Erythroblast (primary cell): ENCODE measurements around the gene SHKBP1.
"Not testable (repeated sequence)": the region's sequence is repeated elsewhere in the genome, so short reads cannot be mapped to it uniquely, and the experiment has no call there.

Source experiments
- DNase-seq, 2 experiments: peaks; one replicate each; lab custom pipeline; 2025; lab: John Stamatoyannopoulos, UW
- GATA1 ChIP-seq: IDR thresholded peaks from 2 replicates; pipeline ENCODE4 v1.6.1; 2011; ENCODE audit warnings: low read depth, mild to moderate bottlenecking, control low read depth, low read length, moderate library complexity
- POLR2A ChIP-seq: IDR thresholded peaks from 2 replicates; pipeline ENCODE4 v1.6.1; 2011; ENCODE audit warnings: mild to moderate bottlenecking, low read length

The SHKBP1 gene

DNA sequence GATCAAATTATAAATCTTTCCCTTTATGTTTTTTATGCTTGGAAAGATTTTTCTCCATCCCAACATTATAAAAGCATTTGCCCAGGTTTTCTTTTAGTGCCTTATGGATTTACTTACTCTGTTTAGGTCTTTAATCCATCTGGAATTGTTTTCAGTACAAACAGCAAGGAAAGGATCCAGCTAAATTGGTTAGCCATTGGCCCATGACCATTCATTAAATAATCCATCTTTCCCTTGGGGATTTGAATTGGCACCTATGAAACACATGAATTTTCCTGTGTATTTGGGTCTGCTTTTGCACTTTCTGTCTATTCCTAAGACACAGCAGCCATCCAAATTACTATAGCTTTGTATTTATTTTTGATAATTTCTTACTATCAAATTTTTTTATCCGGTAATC is 28.8 kb upstream of the SHKBP1 start:
- TF ChIP-seq POLR2A (no peak), GATA1 (no peak)
- DNase-seq: no peak

DNA sequence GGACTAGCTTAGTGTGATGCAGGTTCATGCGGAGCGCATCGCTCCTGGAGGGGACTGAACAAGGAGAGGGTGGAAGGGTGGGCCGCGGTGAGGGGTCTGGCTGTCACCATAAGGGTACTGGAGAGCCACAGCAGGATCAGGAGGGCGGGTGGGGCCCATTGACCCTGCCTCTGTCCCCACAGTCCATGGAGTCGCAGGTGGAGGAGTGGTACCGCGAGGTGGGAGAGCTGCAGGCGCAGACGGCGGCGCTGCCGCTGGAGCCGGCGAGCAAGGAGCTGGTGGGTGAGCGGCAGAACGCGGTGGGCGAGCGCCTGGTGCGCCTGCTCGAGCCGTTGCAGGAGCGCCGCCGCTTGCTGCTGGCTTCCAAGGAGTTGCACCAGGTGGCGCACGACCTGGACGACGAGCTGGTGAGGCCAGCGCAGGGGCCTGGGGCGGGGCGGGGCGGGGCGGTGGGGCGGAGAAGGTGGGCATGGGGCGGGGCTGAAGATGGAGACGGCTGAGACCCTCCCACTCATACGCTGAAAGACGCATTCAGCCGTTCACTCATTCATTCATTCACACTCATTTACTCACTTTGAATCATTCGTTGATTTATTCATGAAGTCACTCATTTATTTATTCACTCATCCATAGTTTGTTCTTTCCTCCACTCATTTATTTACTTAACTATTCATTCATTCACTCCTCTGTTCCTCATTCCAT is 27.5 kb upstream of the SHKBP1 start:
- TF ChIP-seq POLR2A: no peak
- no peak for TF ChIP-seq GATA1
- DNase-seq: peak; percentile 63 to 66

DNA sequence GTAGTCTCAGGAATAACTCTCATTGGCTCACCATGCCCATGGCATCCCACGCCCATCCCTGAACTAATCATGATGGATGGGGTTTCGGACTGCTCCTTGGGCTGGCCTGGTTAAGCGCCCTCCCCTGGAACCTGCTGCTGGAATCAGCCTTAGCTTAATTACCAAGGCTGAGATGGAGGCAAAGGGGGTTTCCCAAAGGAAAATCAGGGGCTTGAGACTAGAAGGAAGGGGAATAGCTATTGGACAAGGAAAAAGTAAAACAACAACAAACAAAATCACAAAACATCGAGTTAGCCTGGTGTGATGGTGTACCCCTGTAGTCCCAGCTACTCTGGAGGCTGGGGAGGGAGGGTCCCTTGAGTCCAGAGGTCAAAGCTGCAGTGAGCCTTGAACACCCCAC is 25.7 kb upstream of the SHKBP1 start:
- DNase-seq: no peak
- TF ChIP-seq GATA1: no peak
- no peak for TF ChIP-seq POLR2A

DNA sequence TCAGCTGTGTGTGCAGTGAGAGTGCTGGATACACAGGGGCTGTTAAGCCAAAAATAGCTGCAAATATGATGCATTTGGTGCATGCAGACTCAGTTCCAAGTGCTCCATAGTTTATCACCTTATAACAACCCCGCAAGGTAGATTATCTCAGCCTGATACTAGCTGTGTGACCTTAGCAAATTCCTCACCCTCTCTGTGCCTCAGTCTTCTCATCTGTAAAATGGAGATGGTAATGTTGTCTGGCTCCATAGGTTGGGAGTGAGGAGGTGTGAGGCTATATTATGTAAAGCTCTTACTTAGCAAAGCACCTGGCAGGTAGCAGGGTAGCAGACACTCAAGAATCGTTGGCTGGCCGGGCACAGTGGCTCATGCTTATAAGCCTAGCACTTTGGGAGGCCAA is 23.8 kb upstream of the SHKBP1 start:
- DNase-seq: no peak
- no peak for TF ChIP-seq POLR2A
- no peak for TF ChIP-seq GATA1

DNA sequence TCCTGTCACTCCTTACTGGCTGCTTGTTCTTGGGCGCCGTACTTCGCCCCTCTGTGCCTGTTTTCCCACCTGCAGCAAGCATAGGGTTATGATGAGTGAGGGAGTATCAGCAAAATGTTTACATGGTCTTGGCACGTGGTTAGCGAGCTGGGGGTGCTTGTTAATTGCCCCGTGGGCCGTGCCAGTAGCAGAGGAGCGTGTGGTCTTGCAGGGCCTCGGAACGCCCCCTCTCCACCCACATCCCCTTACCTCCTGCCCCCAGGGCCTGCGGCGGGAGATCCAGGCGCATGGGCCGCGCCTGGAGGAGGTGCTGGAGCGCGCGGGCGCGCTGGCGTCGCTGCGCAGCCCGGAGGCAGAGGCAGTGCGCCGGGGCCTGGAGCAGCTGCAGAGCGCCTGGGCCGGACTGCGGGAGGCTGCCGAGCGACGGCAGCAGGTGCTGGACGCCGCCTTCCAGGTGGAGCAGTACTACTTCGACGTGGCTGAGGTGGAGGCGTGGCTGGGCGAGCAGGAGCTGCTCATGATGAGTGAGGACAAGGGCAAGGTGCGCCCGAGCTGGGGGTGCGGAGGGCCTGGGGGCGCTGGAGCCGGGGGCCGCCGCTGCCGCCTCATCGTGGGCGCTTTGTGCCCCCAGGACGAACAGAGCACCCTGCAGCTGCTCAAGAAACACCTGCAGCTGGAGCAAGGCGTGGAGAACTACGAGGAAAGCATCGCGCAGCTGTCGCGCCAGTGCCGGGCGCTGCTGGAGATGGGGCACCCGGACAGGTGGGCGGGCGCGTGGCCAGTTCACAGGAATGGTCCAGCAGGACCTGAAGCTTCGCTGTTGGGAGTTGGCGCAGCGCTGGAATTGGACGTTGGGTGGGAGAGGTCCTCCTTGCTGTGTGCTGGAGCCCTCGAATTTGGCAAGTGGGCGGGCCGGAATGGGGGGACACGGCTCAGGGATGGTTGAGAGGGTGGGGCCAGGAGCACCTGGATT is 22.5 kb upstream of the SHKBP1 start:
- no peak for DNase-seq
- TF ChIP-seq GATA1 (no peak), POLR2A (no peak)

GRCh38 chr19:40555978-40556689 is 20.5 kb upstream of the SHKBP1 start:
- TF ChIP-seq GATA1 (no peak), POLR2A (no peak)
- DNase-seq: no peak

DNA sequence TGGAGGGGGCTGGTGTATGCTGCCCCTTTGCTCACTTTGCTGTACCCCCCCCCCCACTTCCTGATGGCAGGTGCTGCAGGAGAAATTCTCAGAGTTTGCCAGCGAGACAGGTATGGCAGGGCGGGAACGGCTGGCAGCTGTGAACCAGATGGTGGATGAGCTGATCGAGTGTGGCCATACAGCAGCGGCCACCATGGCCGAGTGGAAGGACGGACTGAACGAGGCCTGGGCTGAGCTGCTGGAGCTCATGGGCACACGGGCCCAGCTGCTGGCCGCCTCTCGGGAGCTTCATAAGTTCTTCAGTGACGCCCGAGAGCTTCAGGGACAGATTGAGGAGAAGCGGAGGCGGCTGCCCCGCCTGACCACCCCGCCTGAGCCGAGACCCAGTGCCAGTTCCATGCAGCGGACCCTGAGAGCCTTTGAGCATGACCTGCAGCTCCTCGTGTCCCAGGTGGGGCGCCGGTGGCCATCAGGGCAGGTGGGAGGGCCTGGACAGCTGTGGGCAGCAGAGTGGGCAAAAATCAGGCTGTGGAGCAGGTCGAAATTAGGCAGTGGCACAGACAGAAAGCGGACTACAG is 19.6 kb upstream of the SHKBP1 start:
- TF ChIP-seq POLR2A (no peak), GATA1 (no peak)
- no peak for DNase-seq

GRCh38 chr19:40559394-40559793 is 17.3 kb upstream of the SHKBP1 start:
- no peak for TF ChIP-seq POLR2A
- TF ChIP-seq GATA1: no peak

GRCh38 chr19:40560092-40560507 is 16.6 kb upstream of the SHKBP1 start:
- no peak for TF ChIP-seq GATA1
- TF ChIP-seq POLR2A: no peak

More at GRCh38 chr19:40559394-40559793, 17.3 kb upstream of the SHKBP1 start:
- no peak for DNase-seq

DNA sequence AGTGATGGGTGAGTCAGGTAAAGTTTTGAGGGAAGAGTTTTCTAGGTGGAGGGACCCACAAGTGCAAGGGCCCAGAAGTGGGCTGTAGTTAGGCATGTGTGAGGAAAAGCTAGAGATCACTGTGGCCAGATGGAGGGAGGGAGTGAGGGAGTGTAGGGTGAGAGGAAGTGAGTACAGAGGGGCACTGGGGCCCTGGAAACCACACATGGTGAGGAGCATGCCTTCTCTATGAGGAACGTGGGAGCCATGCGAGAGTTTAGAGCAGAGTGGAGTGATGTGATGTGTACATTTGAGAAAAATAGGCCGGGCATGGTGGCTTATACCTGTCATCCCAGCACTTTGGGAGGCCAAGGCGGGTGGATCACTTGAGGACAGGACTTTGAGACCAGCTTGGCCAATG is 14.7 kb upstream of the SHKBP1 start:
- no peak for TF ChIP-seq GATA1
- DNase-seq: no peak

More at GRCh38 chr19:40560092-40560507, 16.6 kb upstream of the SHKBP1 start:
- DNase-seq: no peak

- not testable (repeated sequence) for DNase-seq
Observed at GRCh38 chr19:40564535-40564934, 12.1 kb upstream of the SHKBP1 start.

- TF ChIP-seq GATA1: no peak
- TF ChIP-seq POLR2A: no peak
- no peak for DNase-seq
Observed at GRCh38 chr19:40565355-40565754, 11.3 kb upstream of the SHKBP1 start.

- TF ChIP-seq GATA1 (no peak), POLR2A (no peak)
- no peak for DNase-seq
Observed at GRCh38 chr19:40565910-40566495, 10.7 kb upstream of the SHKBP1 start.
